HepG2 (cell line): ENCODE data around the gene EBP.

Experiments
- CBX2 ChIP-seq, 2 experiments: fragments of 200-600 bp in 1 of 2; sonication (generic); formaldehyde crosslinking in 1 of 2; IDR thresholded peaks; 2 replicates each; pipeline versions ENCODE4 v1.7.0 to v1.8.1; 2018 to 2022; ENCODE audit warnings: low read depth in 2 of 2, low read length in 1 of 2, mild to moderate bottlenecking in 1 of 2, missing genetic modification reagents in 1 of 2
- CCAR2 ChIP-seq: fragments of 200-400 bp; formaldehyde crosslinking; optimal IDR thresholded peaks from 2 replicates; pipeline ENCODE3; 2018; ENCODE audit warnings: low read depth, mild to moderate bottlenecking, low read length, moderate library complexity
- CREB1 ChIP-seq, 2 experiments: fragments of 450-650 bp in 1 of 2; IDR thresholded peaks; 2 replicates each; pipeline ENCODE4 v1.6.1; 2016 to 2017; ENCODE audit warnings: control low read depth in 1 of 2, mild to moderate bottlenecking in 1 of 2, missing compliant biosample characterization in 1 of 2, missing genetic modification characterization in 1 of 2
- CTCF ChIP-seq: sonication (generic); formaldehyde crosslinking; IDR thresholded peaks from 2 replicates; pipeline ENCODE4 v1.5.0; 2020; ENCODE audit warnings: mild to moderate bottlenecking, missing genetic modification reagents, moderate library complexity
- GLI4 ChIP-seq: sonication (generic); formaldehyde crosslinking; IDR thresholded peaks from 2 replicates; pipeline ENCODE4 v1.5.1; 2020; ENCODE audit warnings: missing genetic modification reagents, mild to moderate bottlenecking, moderate library complexity, borderline replicate concordance
- NCOA1 ChIP-seq: sonication (generic); formaldehyde crosslinking; IDR thresholded peaks from 2 replicates; pipeline ENCODE4 v1.9.0; 2021; ENCODE audit warnings: missing genetic modification reagents
- PATZ1 ChIP-seq: sonication (generic); formaldehyde crosslinking; IDR thresholded peaks from 2 replicates; pipeline ENCODE4 v1.4.0; 2020; ENCODE audit warnings: missing genetic modification reagents
- POLR2AphosphoS5 ChIP-seq: IDR thresholded peaks from 2 replicates; pipeline ENCODE4 v1.6.1; 2012; ENCODE audit warnings: low read depth, low read length
- ZBTB46 ChIP-seq: sonication (generic); formaldehyde crosslinking; IDR thresholded peaks from 2 replicates; pipeline ENCODE4 v1.4.0; 2020; ENCODE audit warnings: mild to moderate bottlenecking, missing genetic modification reagents, borderline replicate concordance
- ZNF275 ChIP-seq: sonication (generic); formaldehyde crosslinking; IDR thresholded peaks from 2 replicates; pipeline ENCODE4 v1.8.0; 2022; ENCODE audit warnings: missing genetic modification reagents, mild to moderate bottlenecking, inconsistent platforms, borderline replicate concordance
- ZNF747 ChIP-seq: sonication (generic); formaldehyde crosslinking; IDR thresholded peaks from 2 replicates; pipeline ENCODE4 v1.8.1; 2023; ENCODE audit warnings: missing genetic modification reagents, mild to moderate bottlenecking, borderline replicate concordance
- ZNF878 ChIP-seq: sonication (generic); formaldehyde crosslinking; IDR thresholded peaks from 2 replicates; pipeline ENCODE4 v1.8.1; 2023; ENCODE audit warnings: mild to moderate bottlenecking, missing genetic modification reagents, moderate library complexity

GRCh38 chrX:48575642-48576041 lies 54.0 kb downstream of the EBP start:
- TF ChIP-seq CREB1 (IDR thresholded peaks at IDR 0.05) (no peak), CREB1 (CRISPR knock-in tag; IDR thresholded peaks at IDR 0.05) (no peak), CCAR2 (no peak), ZNF878 (CRISPR knock-in tag) (no peak), PATZ1 (no peak), CTCF (no peak), ZNF747 (CRISPR knock-in tag) (no peak), CBX2 (IDR thresholded peaks at IDR 0.05; ENCODE audit: low read depth, low read length) (no peak), CBX2 (CRISPR knock-in tag; IDR thresholded peaks at IDR 0.05; ENCODE audit: low read depth) (no peak), NCOA1 (no peak), ZNF275 (CRISPR knock-in tag) (no peak), ZBTB46 (no peak), GLI4 (CRISPR knock-in tag) (no peak), POLR2AphosphoS5 (no peak)
